Limb (tissue), 2 donors: Measurements from ENCODE around the gene B3GLCT.
A peak's percentile ranks its signal among the peaks of the same experiment; 100 is the strongest.
"Not testable (repeated sequence)": the region's sequence is repeated elsewhere in the genome, so short reads cannot be mapped to it uniquely, and the experiment has no call there.

Experiments used
- DNase-seq, 2 donors: peaks; one replicate each; pipeline ENCODE4 v3.0.0-alpha.2; 2016; ENCODE audit errors: extremely low spot score in 2 of 2

Gene B3GLCT

DNA sequence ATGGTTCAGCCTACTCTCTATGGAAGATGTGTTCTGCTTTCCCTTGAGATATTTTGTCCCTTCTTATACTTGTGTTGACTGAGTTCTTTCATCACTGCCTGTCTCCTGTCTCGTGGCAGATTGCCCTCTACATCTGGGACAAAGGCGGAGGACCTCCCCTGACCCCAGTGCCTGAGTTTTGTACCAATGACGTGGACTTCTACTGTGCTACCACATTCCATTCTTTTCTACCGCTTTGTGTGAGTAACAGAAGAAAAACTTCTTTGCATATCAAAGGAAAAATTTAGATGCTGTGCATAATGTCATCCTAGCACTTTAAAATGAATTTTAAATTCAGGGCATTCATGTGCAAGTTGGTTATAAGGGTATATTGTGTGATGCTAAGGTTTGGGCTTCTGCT, 74.6 kb downstream of the B3GLCT start:
- no peak for DNase-seq

- DNase-seq: no peak
Measured at GRCh38 chr13:31276421-31276820, 76.6 kb downstream of the B3GLCT start.

GRCh38 chr13:31278869-31279268, 79.1 kb downstream of the B3GLCT start:
- DNase-seq: no peak

GRCh38 chr13:31282741-31283455, 83.1 kb downstream of the B3GLCT start:
- no peak for DNase-seq

DNA sequence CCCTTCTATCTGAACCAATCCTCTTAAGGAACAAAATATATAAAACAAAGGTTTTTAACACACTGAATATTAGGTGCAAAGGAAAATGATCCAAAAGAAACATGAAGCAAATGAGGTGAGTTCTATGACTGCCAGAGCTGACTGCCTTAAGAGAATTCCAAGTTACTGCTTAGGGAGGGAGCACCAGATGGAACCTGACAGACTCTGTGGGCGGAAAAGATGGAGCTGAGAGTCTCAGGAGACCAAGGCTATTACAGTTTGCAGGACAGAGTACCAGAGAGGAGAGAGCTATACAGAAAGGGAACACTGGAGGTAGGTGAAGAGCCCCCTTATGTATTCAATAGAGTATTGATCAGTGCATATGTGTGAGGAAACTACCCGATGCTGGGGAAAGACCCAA, 87.2 kb downstream of the B3GLCT start:
- no peak for DNase-seq

DNA sequence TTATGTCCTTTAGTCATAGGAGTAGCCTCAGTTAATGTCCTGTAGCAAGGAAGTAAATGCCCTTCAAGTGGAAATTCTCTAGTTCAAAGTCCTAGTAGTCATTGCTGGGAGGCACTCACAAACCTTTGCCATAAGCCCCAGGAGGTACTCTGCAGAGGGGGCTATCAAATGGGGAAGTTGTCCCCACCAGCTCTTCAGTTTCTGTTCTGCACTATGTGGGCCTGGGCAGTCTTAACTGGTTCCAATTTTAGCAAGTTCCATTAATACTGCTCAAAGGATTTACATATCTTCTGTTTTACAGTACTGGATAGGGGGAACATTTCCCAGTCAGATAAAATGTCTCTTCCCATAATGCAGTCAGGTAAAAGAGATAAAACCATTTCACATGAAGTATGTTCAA, 101.3 kb downstream of the B3GLCT start:
- no peak for DNase-seq

DNA sequence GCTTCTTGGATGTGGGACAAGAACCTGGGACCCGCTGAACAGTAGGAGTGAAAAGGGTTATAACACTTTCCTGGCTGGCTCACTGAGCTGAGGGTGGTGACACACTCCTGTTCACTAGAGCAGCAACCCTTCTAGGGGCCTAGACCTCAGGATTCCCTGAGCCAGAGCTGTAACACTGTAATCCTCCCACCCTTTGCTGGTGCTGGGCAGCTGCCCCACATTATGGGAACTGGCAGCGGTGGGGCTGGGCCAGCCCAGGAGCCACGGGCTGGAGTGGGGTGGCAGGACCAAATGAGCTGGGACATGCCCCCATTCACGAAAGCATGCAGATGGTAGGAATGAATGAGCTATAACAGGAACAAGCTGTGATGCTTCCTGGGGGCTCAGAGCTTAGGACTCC, 110.6 kb downstream of the B3GLCT start:
- DNase-seq: no peak

GRCh38 chr13:31310786-31311185, 111.0 kb downstream of the B3GLCT start:
- DNase-seq: no peak

DNA sequence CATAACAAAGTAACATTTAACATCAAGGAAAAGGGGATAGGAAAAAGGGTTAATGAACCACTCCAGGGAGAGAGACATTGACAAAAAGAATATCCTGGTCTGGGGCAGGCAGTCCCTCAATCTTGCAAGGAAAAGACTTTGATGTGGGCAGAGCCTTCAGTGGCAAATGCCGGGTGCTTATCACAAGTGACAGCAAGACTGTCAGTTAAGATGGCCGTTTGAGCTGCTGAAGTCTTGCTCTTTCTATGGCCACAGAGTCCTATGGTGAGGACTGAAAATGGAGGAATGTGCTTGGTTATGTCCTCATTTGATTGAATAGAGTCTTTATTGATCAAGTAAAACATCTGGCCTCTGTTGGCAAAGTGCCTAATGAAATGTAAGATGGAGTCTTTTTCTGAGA, 112.1 kb downstream of the B3GLCT start:
- DNase-seq: no peak

GRCh38 chr13:31314961-31315360, 115.2 kb downstream of the B3GLCT start:
- no peak for DNase-seq

DNA sequence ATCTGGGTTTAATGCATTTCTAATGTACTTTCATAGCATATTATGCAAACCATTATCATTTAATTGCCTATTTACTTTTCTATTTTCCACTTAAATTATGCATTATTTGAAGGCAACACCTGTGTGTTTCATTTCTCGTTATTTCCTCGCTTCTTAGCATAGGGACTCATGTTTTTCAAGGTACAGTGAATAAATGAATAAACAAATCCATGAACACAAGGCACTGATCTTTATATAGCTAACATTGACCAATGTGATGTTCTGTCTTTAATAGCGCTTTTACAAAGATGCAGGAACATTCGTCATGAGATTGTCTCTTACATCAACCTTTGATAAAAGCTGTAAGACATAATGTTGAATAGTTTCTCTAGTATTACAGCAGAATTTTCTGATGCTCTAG, 121.2 kb downstream of the B3GLCT start:
- DNase-seq: no peak

DNA sequence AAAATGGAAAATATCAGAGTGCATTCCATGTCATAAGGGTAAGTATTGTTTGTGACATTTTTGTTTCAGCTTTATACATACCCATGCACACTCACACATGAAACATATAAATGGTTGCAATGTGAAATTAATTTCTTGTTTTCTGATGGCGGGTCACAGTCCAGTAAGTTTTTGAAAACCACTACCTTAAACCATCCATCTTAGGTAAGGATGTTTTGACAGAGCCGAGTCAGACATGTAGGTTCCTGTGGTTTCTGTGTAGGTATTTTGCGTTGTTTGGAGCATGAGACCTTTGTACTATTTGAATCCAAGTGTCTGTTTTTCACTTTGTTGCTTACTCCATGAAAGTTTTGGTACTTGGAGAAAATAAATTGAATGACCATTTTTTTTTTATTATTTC, 121.7 kb downstream of the B3GLCT start:
- no peak for DNase-seq

- DNase-seq: no peak
Measured at GRCh38 chr13:31322026-31322425, 122.3 kb downstream of the B3GLCT start.

DNA sequence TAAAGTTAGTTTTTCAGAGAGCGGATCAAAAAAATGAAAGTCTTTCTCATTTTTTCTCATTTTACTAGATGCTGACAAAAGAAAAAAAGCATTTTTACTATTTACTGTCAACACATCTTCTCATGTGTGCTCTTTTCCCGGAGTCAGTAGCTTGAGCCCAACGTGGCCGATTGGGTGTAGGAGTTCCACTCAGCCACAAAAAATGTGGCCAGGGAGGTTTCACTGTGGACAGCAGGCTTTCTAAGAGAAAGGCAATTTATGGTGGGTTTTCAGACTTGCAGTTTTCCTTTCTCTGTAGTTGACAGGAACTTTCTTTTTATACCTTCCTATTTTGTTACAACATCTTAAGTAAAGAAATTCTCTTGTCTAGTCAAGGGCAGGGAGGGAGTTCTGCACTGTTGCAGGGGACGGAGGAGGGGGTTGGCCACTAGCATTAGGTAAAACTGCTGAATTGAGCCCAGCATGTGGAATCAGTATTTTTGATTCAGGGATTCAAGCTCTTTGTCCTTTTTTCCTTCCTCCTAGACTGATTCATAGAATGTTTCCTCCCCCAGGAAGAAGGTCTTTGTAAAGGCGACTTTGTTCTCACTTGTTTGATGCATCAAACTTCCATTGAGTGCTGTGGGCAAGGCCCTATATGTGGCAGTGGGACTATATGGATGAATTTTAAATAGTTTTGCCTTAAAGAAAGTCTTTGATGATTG, 123.1 kb downstream of the B3GLCT start:
- DNase-seq: no peak

GRCh38 chr13:31327182-31327860, 127.5 kb downstream of the B3GLCT start:
- DNase-seq: no peak

- no peak for DNase-seq
Measured at GRCh38 chr13:31328549-31329235, 128.9 kb downstream of the B3GLCT start.

DNA sequence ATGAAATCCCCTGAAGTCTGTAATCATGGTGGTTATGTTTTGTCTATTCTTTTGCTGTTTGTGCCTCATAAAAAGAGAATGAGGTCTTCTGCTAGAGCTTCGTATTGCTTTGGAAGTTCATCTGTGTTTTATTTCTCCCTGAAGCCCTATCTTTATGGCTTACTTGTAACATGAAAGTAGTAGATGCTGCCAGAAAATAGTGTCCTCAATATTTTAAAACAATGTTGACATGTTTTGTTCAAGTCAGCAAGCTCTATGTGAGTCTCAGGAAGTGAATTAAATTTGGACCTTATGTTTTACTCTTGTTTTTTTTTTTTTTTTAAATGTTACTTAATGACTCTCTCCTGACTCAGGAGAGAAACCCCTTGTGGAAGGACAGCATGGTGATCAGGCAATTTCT, 130.5 kb downstream of the B3GLCT start:
- DNase-seq: peak in 1 of 2 donors; percentile 49

DNA sequence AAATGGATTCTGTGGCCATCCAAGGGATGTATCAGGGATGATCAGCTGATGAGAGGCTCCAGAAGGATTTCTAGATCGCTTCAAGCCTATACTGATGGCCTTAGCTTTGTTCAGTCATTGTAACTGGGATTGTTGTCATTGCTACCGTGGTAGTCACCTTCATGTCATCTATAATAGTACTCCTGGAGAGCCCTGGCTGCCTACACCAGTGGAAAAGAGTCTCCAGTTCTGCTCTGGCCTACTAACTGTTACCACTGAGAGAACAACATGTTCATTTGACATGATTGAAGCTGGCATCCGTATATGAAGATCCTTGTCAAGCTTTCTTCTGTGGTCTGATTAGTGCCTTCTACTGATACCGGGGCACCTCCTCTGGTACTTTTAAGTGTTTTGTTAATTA, 131.3 kb downstream of the B3GLCT start:
- DNase-seq: no peak

- no peak for DNase-seq
Measured at GRCh38 chr13:31334547-31334946, 134.8 kb downstream of the B3GLCT start.

- no peak for DNase-seq
Measured at GRCh38 chr13:31334994-31335557, 135.3 kb downstream of the B3GLCT start.

- not testable (repeated sequence) for DNase-seq
Measured at GRCh38 chr13:31339616-31340015, 139.8 kb downstream of the B3GLCT start.

DNA sequence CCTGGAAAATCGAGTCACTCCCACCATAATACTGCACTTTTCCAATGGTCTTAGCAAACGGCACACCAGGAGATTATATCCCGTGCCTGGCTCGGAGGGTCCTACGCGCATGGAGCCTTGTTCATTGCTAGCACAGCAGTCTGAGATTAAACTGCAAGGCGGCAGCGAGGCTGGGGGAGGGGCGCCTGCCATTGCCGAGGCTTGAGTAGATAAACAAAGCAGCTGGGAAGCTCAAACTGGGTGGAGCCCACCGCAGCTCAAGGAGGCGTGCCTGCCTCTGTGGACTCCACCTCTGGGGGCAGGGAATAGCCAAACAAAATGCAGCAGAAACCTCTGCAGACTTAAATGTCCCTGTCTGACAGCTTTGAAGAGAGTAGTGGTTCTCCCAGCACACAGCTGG, 141.1 kb downstream of the B3GLCT start:
- not testable (repeated sequence) for DNase-seq
